ENCODE measurements around the gene USP17L25.
"Not testable (repeated sequence)": the region's sequence is repeated elsewhere in the genome, so short reads cannot be mapped to it uniquely, and the experiment has no call there.

Gene USP17L25, protein sequence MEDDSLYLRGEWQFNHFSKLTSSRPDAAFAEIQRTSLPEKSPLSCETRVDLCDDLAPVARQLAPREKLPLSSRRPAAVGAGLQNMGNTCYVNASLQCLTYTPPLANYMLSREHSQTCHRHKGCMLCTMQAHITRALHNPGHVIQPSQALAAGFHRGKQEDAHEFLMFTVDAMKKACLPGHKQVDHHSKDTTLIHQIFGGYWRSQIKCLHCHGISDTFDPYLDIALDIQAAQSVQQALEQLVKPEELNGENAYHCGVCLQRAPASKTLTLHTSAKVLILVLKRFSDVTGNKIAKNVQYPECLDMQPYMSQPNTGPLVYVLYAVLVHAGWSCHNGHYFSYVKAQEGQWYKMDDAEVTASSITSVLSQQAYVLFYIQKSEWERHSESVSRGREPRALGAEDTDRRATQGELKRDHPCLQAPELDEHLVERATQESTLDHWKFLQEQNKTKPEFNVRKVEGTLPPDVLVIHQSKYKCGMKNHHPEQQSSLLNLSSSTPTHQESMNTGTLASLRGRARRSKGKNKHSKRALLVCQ

DNA sequence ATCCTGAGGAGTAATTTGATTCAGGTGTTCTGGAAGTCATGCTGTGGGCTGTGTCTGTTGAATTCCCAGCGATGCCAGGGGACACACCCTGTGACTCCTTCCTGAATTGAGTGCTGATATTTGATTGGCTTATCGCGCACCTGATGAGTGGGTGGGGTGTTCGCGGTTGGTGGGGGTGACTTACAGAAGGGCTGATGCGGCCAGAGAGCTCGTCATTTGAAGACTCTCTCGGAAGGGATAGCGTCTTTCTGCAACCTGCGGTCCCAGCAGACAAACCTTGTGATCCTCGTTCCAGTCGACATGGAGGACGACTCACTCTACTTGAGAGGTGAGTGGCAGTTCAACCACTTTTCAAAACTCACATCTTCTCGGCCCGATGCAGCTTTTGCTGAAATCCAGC is at the start of gene USP17L25:
Gene USP17L25, plus strand, starts transcription at position 301 of the 400 bp plus-strand sequence. Its CDS starts 0 bp downstream, at position 301.
- DNase-seq (ENCODE audit: low spot score), result not testable (repeated sequence)

DNA sequence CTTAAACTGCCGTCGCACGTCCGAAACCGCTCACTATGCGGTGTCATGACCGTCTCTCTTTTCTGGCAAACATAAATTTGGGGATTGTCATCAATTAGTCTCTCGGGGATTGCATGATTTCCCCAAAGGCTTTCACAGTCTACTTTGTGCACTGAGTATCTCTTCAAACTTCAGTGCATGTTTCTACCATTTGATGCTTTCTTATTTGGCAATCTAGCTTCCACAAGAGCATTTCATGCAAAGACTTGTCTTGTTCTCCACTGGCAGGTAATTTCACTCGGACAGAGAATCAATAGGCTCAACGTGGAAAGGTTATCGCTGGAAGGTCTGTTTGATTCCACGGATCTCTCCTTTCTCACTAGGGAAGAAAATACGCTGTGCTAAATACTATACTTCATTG is 5.5 kb upstream of the USP17L25 start:
- not testable (repeated sequence) for DNase-seq (ENCODE audit: low spot score)

DNA sequence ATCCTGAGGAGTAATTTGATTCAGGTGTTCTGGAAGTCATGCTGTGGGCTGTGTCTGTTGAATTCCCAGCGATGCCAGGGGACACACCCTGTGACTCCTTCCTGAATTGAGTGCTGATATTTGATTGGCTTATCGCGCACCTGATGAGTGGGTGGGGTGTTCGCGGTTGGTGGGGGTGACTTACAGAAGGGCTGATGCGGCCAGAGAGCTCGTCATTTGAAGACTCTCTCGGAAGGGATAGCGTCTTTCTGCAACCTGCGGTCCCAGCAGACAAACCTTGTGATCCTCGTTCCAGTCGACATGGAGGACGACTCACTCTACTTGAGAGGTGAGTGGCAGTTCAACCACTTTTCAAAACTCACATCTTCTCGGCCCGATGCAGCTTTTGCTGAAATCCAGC is 4.8 kb upstream of the USP17L25 start, which contains the start of gene USP17L24:
Gene USP17L24, plus strand, starts transcription at position 301 of the 400 bp plus-strand sequence. Its CDS starts 0 bp downstream, at position 301.
- not testable (repeated sequence) for DNase-seq (ENCODE audit: low spot score)

DNA sequence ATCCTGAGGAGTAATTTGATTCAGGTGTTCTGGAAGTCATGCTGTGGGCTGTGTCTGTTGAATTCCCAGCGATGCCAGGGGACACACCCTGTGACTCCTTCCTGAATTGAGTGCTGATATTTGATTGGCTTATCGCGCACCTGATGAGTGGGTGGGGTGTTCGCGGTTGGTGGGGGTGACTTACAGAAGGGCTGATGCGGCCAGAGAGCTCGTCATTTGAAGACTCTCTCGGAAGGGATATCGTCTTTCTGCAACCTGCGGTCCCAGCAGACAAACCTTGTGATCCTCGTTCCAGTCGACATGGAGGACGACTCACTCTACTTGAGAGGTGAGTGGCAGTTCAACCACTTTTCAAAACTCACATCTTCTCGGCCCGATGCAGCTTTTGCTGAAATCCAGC is 4.6 kb downstream of the USP17L25 start, which contains the start of gene USP17L26:
Gene USP17L26, plus strand, starts transcription at position 301 of the 400 bp plus-strand sequence. Its CDS starts 0 bp downstream, at position 301.
- DNase-seq (ENCODE audit: low spot score), result not testable (repeated sequence)

DNA sequence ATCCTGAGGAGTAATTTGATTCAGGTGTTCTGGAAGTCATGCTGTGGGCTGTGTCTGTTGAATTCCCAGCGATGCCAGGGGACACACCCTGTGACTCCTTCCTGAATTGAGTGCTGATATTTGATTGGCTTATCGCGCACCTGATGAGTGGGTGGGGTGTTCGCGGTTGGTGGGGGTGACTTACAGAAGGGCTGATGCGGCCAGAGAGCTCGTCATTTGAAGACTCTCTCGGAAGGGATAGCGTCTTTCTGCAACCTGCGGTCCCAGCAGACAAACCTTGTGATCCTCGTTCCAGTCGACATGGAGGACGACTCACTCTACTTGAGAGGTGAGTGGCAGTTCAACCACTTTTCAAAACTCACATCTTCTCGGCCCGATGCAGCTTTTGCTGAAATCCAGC is 9.4 kb downstream of the USP17L25 start, which contains the start of gene USP17L5:
Gene USP17L5, plus strand, starts transcription at position 301 of the 400 bp plus-strand sequence. Its CDS starts 0 bp downstream, at position 301.
- not testable (repeated sequence) for DNase-seq (ENCODE audit: low spot score)

DNA sequence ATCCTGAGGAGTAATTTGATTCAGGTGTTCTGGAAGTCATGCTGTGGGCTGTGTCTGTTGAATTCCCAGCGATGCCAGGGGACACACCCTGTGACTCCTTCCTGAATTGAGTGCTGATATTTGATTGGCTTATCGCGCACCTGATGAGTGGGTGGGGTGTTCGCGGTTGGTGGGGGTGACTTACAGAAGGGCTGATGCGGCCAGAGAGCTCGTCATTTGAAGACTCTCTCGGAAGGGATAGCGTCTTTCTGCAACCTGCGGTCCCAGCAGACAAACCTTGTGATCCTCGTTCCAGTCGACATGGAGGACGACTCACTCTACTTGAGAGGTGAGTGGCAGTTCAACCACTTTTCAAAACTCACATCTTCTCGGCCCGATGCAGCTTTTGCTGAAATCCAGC is 14.1 kb downstream of the USP17L25 start, which contains the start of gene USP17L27:
Gene USP17L27, plus strand, starts transcription at position 301 of the 400 bp plus-strand sequence. Its CDS starts 0 bp downstream, at position 301.
- DNase-seq (ENCODE audit: low spot score), result not testable (repeated sequence)

DNA sequence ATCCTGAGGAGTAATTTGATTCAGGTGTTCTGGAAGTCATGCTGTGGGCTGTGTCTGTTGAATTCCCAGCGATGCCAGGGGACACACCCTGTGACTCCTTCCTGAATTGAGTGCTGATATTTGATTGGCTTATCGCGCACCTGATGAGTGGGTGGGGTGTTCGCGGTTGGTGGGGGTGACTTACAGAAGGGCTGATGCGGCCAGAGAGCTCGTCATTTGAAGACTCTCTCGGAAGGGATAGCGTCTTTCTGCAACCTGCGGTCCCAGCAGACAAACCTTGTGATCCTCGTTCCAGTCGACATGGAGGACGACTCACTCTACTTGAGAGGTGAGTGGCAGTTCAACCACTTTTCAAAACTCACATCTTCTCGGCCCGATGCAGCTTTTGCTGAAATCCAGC is 18.9 kb downstream of the USP17L25 start, which contains the start of gene USP17L28:
Gene USP17L28, plus strand, starts transcription at position 301 of the 400 bp plus-strand sequence. Its CDS starts 0 bp downstream, at position 301.
- not testable (repeated sequence) for DNase-seq (ENCODE audit: low spot score)

DNA sequence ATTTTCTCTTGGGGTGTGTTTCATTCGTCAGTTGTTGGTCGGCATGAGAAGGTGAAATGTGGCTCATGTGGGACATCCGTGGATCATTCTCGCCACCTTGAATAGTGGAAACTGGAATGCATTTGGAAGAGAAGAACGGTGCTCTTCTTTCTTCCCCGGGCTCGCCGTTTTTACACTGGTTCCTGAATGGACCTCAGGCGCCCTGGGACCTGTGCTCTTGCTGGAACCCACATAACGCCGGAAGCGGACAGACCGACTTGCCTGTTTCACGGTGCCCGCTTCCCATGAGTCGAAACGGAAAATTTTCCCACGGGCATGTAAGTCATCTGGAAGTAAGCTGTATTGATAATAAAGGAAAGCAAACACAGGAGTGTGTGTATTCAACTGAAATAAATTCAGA is 21.2 kb downstream of the USP17L25 start:
- DNase-seq (ENCODE audit: low spot score), result not testable (repeated sequence)

DNA sequence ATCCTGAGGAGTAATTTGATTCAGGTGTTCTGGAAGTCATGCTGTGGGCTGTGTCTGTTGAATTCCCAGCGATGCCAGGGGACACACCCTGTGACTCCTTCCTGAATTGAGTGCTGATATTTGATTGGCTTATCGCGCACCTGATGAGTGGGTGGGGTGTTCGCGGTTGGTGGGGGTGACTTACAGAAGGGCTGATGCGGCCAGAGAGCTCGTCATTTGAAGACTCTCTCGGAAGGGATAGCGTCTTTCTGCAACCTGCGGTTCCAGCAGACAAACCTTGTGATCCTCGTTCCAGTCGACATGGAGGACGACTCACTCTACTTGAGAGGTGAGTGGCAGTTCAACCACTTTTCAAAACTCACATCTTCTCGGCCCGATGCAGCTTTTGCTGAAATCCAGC is 23.6 kb downstream of the USP17L25 start, which contains the start of gene USP17L29:
Gene USP17L29, plus strand, starts transcription at position 301 of the 400 bp plus-strand sequence. Its CDS starts 0 bp downstream, at position 301.
- DNase-seq (ENCODE audit: low spot score), result not testable (repeated sequence)

DNA sequence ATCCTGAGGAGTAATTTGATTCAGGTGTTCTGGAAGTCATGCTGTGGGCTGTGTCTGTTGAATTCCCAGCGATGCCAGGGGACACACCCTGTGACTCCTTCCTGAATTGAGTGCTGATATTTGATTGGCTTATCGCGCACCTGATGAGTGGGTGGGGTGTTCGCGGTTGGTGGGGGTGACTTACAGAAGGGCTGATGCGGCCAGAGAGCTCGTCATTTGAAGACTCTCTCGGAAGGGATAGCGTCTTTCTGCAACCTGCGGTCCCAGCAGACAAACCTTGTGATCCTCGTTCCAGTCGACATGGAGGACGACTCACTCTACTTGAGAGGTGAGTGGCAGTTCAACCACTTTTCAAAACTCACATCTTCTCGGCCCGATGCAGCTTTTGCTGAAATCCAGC is 33.1 kb downstream of the USP17L25 start, which contains the start of gene USP17L30:
Gene USP17L30, plus strand, starts transcription at position 301 of the 400 bp plus-strand sequence. Its CDS starts 0 bp downstream, at position 301.
- not testable (repeated sequence) for DNase-seq (ENCODE audit: low spot score)

DNA sequence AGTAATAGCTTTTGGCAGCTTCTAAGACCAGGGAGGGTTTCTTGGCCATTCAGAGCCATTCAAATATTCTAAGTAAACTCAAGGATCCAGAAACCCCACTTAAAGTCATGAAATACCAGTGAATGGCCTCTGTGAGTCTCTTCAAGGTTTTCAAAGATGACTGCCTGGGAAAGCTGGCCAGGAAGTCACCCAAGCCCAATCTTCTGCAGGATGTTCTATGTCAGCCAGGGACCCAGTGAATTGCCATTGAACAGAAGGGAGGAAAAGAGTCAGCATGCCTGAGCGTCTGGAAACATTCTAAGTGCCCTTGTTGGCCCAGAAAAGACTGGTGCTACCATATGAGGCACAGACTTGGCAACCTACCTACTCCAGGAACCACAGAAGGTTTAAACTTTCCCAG is 50.2 kb downstream of the USP17L25 start:
- DNase-seq (ENCODE audit: low spot score), result not testable (repeated sequence)
